Testis (tissue), 3 donors: ENCODE data around the gene DLG2. TPM values are rescaled to one million over a fixed set of nuclear protein-coding genes. Genes with fewer than 3 reads are reported as not detected.

Experiments
- DNase-seq: peaks from one replicate; pipeline ENCODE4 v3.0.0-alpha.2; 2019
- H3K27ac ChIP-seq, 2 donors: fragments of 200-600 bp; sonication (generic); one replicate each; pipeline ENCODE4 v1.5.1; 2019
- H3K27me3 ChIP-seq: fragments of 200-600 bp; sonication (generic); one replicate; pipeline ENCODE4 v1.5.1; 2019
- H3K36me3 ChIP-seq: fragments of 200-600 bp; sonication (generic); one replicate; pipeline ENCODE4 v1.5.1; 2017; ENCODE audit warnings: low read depth; ENCODE audit errors: missing control alignments
- H3K4me1 ChIP-seq: fragments of 200-600 bp; sonication (generic); one replicate; pipeline ENCODE4 v1.5.1; 2019
- H3K4me3 ChIP-seq, 2 donors: fragments of 200-600 bp; sonication (generic); one replicate each; pipeline ENCODE4 v1.5.1; 2017 to 2019
- H3K9me3 ChIP-seq: fragments of 200-600 bp; sonication (generic); one replicate; pipeline ENCODE4 v1.5.1; 2017
- POLR2A ChIP-seq: fragments of 450-650 bp; IDR thresholded peaks from one replicate; pipeline ENCODE4 v1.6.1; 2017; ENCODE audit warnings: antibody characterized with exemption, mild to moderate bottlenecking, moderate library complexity
- WGBS, 2 donors: methylation state at CpG; one replicate each; pipeline ENCODE4 v1.1.5; 2018; 5-methylcytosine and 5-hydroxymethylcytosine counted together
- intact Hi-C: fragments of 100-400 bp; cut with DNase I; formaldehyde crosslinking; loops from one replicate; pipeline ENCODE4 v1.15.1; 2023; ENCODE audit warnings: low total_unique reads
- polyA plus RNA-seq: library from polyadenylated mRNA; stranded (reverse); fragments of 350-450 nt; fragmentation: Illumina TruSeq; extraction: RNeasy Lipid Tissue Mini Kit (QIAGEN cat#74804); gene quantifications from one replicate; pipeline ENCODE4 v1.2.3, GENCODE V29; 2014; ENCODE audit warnings: low read depth, low replicate concordance; ENCODE audit not compliant: insufficient read depth
- total RNA-seq, 2 donors: library from RNA; depleted of rRNA; stranded (reverse); fragments of >200 nt; gene quantifications; one replicate each; pipeline ENCODE4 v1.2.3, GENCODE V29; 2016
- TF ChIP-seq, protein P1 (sequence below), 3 experiments: fragments of 450-650 bp in 2 of 3; fragments of 200-600 bp in 1 of 3; sonication (generic) in 1 of 3; IDR thresholded peaks; one replicate each; pipeline ENCODE4 v1.5.1; 2016 to 2019; ENCODE audit warnings: antibody characterized with exemption in 3 of 3, mild to moderate bottlenecking in 2 of 3, moderate library complexity in 1 of 3

DLG2 gene
- total and polyA plus RNA-seq, 3 donors from 2014 or later = 13.8 to 23.0 (median 14.1) TPM

DNA sequence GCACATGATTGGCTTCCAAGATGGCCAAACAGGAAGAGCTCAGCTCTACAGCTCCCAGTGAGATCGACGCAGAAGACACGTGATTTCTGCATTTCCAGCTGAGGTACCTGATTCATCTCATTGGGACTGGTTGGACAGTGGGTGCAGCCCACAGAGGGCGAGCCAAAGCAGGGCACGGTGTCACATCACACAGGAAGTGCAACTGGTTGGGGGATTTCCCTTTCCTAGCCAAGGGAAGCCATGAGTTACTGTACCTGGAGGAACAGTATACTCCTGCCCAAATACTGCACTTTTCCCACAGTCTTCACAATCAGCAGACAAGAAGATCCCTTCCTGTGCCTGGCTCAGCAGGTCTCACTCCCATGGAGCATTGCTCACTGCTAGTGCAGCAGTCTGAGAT lies 131.2 kb downstream of the DLG2 start:
- H3K36me3 ChIP-seq = no peaks in the 10 kb centered on the region
- TF ChIP-seq, protein P1, sequence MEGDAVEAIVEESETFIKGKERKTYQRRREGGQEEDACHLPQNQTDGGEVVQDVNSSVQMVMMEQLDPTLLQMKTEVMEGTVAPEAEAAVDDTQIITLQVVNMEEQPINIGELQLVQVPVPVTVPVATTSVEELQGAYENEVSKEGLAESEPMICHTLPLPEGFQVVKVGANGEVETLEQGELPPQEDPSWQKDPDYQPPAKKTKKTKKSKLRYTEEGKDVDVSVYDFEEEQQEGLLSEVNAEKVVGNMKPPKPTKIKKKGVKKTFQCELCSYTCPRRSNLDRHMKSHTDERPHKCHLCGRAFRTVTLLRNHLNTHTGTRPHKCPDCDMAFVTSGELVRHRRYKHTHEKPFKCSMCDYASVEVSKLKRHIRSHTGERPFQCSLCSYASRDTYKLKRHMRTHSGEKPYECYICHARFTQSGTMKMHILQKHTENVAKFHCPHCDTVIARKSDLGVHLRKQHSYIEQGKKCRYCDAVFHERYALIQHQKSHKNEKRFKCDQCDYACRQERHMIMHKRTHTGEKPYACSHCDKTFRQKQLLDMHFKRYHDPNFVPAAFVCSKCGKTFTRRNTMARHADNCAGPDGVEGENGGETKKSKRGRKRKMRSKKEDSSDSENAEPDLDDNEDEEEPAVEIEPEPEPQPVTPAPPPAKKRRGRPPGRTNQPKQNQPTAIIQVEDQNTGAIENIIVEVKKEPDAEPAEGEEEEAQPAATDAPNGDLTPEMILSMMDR (IDR thresholded peaks at IDR 0.05) = no peak
- TF ChIP-seq POLR2A = no peak
- no peak for DNase-seq
- H3K4me3 ChIP-seq = no peak overlapping the region
- H3K4me1 ChIP-seq = no peaks in the 10 kb centered on the region
- 82 to 91% methylated on average over 5 of the region's 5 CpGs for WGBS, 2 donors
- no peak overlapping the region for H3K27ac ChIP-seq
- intact Hi-C loops = no loop called here
- no peaks in the 10 kb centered on the region for H3K27me3 ChIP-seq
- no peaks in the 10 kb centered on the region for H3K9me3 ChIP-seq

DNA sequence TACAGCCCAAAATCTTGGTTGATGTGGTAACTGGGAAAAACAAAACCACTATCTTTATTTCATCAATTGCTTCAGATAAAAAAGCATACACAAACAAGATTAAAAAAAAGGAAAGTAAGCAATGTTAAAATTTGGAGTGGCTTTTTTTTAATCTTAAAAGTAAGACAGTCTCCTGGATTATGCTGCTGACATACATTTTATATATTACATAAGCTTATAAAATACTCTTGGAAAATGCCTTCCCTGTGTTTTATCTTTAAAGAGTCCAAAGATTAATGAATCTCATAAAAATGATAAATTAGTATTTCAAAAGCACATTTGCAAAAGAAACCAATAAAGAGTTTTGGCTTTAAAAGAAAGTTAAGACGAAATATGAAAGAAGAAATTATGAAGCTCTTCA lies 132.7 kb downstream of the DLG2 start:
- TF ChIP-seq, protein P1 (IDR thresholded peaks at IDR 0.05) = no peak
- no peak for TF ChIP-seq POLR2A
- Histone ChIP-seq H3K27ac (no peak overlapping the region), H3K27me3 (no peaks in the 10 kb centered on the region), H3K4me1 (no peaks in the 10 kb centered on the region), H3K4me3 (no peak overlapping the region), H3K36me3 (no peaks in the 10 kb centered on the region), H3K9me3 (no peaks in the 10 kb centered on the region)
- WGBS, 2 donors = 0 to 32% methylated on average over 1 of the region's 1 CpG
- intact Hi-C loops = no loop called here
- DNase-seq = no peak

DNA sequence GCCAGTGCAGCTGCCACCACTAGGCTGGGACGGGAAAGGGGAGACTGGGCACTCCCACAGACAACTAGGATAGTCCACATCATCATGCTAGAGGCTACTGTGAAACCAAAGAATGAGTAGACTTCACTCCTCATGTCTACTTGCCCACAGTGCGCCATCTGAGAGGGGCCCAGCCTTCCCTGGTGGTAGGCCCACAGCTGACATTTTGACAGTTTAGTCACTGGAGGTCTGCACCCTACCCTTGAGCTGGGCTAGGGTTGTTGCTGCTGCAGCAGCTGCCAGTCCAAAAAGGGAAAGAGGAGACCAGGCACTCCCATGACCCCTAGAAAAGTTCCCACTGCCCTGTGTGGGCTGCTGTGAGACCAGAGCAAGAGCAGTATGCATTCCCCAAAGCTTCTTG lies 141.2 kb downstream of the DLG2 start:
- Histone ChIP-seq H3K36me3 (no peaks in the 10 kb centered on the region), H3K4me1 (no peaks in the 10 kb centered on the region), H3K9me3 (no peaks in the 10 kb centered on the region), H3K27me3 (no peaks in the 10 kb centered on the region), H3K27ac (no peak overlapping the region), H3K4me3 (no peak overlapping the region)
- DNase-seq = no peak
- TF ChIP-seq POLR2A = no peak
- TF ChIP-seq, protein P1 (IDR thresholded peaks at IDR 0.05) = no peak
- intact Hi-C loops = no loop called here
- 83 to 86% methylated on average over 2 of the region's 2 CpGs for WGBS, 2 donors

DNA sequence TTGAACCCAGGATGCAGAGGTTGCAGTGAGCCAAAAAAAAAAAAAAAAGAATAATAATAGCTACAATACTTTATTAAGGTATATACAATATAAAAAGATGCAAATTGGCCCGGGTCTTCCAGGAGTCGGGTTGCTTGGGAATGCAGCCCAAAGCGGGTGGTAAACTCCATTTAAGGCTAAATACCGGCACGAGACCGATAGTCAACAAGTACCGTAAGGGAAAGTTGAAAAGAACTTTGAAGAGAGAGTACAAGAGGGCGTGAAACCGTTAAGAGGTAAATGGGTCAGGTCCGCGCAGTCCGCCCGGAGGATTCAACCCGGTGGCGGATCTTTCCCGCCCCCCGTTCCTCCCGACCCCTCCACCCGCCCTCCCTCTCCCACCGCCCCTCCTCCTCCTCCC lies 143.3 kb downstream of the DLG2 start:
- 68 to 78% methylated on average over 20 of the region's 20 CpGs for WGBS, 2 donors
- TF ChIP-seq, protein P1 (IDR thresholded peaks at IDR 0.05) = no peak
- TF ChIP-seq POLR2A = no peak

DNA sequence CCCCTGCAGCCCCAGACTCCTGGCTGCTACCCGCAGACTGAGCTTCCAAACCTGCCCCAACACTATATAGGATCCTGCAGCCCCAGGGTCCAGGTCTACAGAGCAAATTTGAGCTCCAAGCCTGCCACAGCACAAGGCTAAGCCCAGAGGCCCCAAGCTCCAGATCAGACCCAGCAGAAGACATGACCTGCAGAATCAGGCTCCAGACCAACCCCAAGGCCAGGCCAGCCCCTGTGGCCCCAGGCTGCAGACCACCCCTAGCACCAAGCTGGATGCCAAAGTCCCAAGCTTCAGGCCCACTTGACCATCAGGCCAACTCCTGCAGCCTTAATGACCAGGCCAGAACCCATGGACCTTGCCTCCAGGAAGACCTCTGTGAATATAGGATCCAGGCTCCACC lies 145.3 kb downstream of the DLG2 start:
- Histone ChIP-seq H3K4me3 (no peak overlapping the region), H3K4me1 (no peaks in the 10 kb centered on the region), H3K27me3 (no peaks in the 10 kb centered on the region), H3K27ac (no peak overlapping the region), H3K36me3 (no peaks in the 10 kb centered on the region), H3K9me3 (no peaks in the 10 kb centered on the region)
- intact Hi-C loops = no loop called here
- no peak for DNase-seq
- 100% methylated on average over 1 of the region's 1 CpG; no CpG with 5 or more reads in 1 of the 2 donors for WGBS, 2 donors
- TF ChIP-seq, protein P1 (IDR thresholded peaks at IDR 0.05) = no peak
- TF ChIP-seq POLR2A = no peak

More for the DNA sequence above, 143.3 kb downstream of the DLG2 start:
- no peak for DNase-seq
- H3K4me1 ChIP-seq = no peaks in the 10 kb centered on the region
- no peaks in the 10 kb centered on the region for H3K27me3 ChIP-seq
- no peak overlapping the region for H3K27ac ChIP-seq
- H3K36me3 ChIP-seq = no peaks in the 10 kb centered on the region
- intact Hi-C loops = no loop called here
- no peaks in the 10 kb centered on the region for H3K9me3 ChIP-seq
- no peak overlapping the region for H3K4me3 ChIP-seq
